ENCODE measurements around the gene TNIK.
A peak's percentile ranks its signal among the peaks of the same experiment; 100 is the strongest.
"Not testable (repeated sequence)": the region's sequence is repeated elsewhere in the genome, so short reads cannot be mapped to it uniquely, and the experiment has no call there.

Gene TNIK

GRCh38 chr3:171445620-171446204 is 14.5 kb downstream of the TNIK start:
- no peak for DNase-seq (ENCODE audit: low spot score)

GRCh38 chr3:171444001-171444690 is 16.1 kb downstream of the TNIK start:
- DNase-seq (ENCODE audit: low spot score): no peak

- DNase-seq (ENCODE audit: low spot score): no peak
These were observed 16.8 kb downstream of the TNIK start for GRCh38 chr3:171443211-171443957.

- DNase-seq (ENCODE audit: low spot score): no peak
These were observed 18.0 kb downstream of the TNIK start for GRCh38 chr3:171442184-171442583.

- DNase-seq (ENCODE audit: low spot score): no peak
These were observed 18.8 kb downstream of the TNIK start for GRCh38 chr3:171441381-171441780.

GRCh38 chr3:171439996-171440395 is 20.2 kb downstream of the TNIK start:
- DNase-seq (ENCODE audit: low spot score): no peak

GRCh38 chr3:171437115-171437756 is 23.0 kb downstream of the TNIK start:
- no peak for DNase-seq (ENCODE audit: low spot score)

GRCh38 chr3:171436380-171436779 is 23.8 kb downstream of the TNIK start:
- DNase-seq (ENCODE audit: low spot score): no peak

- no peak for DNase-seq (ENCODE audit: low spot score)
These were observed 24.4 kb downstream of the TNIK start for GRCh38 chr3:171435757-171436156.

- DNase-seq (ENCODE audit: low spot score): no peak
These were observed 25.1 kb downstream of the TNIK start for GRCh38 chr3:171435143-171435542.

GRCh38 chr3:171432548-171432947 is 27.7 kb downstream of the TNIK start:
- no peak for DNase-seq (ENCODE audit: low spot score)

GRCh38 chr3:171431550-171431949 is 28.7 kb downstream of the TNIK start:
- no peak for DNase-seq (ENCODE audit: low spot score)

- no peak for DNase-seq (ENCODE audit: low spot score)
These were observed 29.7 kb downstream of the TNIK start for GRCh38 chr3:171430530-171430929.

GRCh38 chr3:171429635-171430034 is 30.6 kb downstream of the TNIK start:
- DNase-seq (ENCODE audit: low spot score): no peak

GRCh38 chr3:171428892-171429291 is 31.3 kb downstream of the TNIK start:
- no peak for DNase-seq (ENCODE audit: low spot score)

- DNase-seq (ENCODE audit: low spot score): no peak
These were observed 31.9 kb downstream of the TNIK start for GRCh38 chr3:171428321-171428787.

GRCh38 chr3:171427771-171428320 is 32.4 kb downstream of the TNIK start:
- DNase-seq (ENCODE audit: low spot score): no peak

GRCh38 chr3:171424063-171424462 is 36.1 kb downstream of the TNIK start:
- DNase-seq (ENCODE audit: low spot score): not testable (repeated sequence)

- DNase-seq (ENCODE audit: low spot score): not testable (repeated sequence)
These were observed 37.4 kb downstream of the TNIK start for GRCh38 chr3:171422855-171423254.

- DNase-seq (ENCODE audit: low spot score): no peak
These were observed 39.5 kb downstream of the TNIK start for GRCh38 chr3:171420667-171421066.

GRCh38 chr3:171419457-171419856 is 40.7 kb downstream of the TNIK start:
- no peak for DNase-seq (ENCODE audit: low spot score)

GRCh38 chr3:171417813-171418212 is 42.4 kb downstream of the TNIK start:
- DNase-seq (ENCODE audit: low spot score): peak; percentile 68
